H9 (cell line): ENCODE data around the gene EIF4A3. TPM values are rescaled to one million over a fixed set of nuclear protein-coding genes. Genes with fewer than 3 reads are reported as not detected.

Experiments used
- DNase-seq: peaks from one replicate; pipeline ENCODE4 v3.0.0-alpha.2; 2017
- H2AFZ ChIP-seq: one replicate; pipeline ENCODE4 v1.6.1; 2013; ENCODE audit warnings: mild to moderate bottlenecking, low read length, control low read depth, moderate library complexity
- H2AK5ac ChIP-seq: 2 replicates; pipeline ENCODE4 v1.6.1; 2013; ENCODE audit warnings: low read length, control low read depth, mixed read lengths; ENCODE audit not compliant: insufficient read length
- H2BK120ac ChIP-seq: one replicate; pipeline ENCODE4 v1.6.1; 2013; ENCODE audit warnings: low read depth, mild to moderate bottlenecking, low read length, control low read depth, inconsistent platforms; ENCODE audit not compliant: poor library complexity, severe bottlenecking
- H2BK12ac ChIP-seq: 2 replicates; pipeline ENCODE4 v1.6.1; 2013; ENCODE audit warnings: low read length, control low read depth, mixed read lengths, low read depth; ENCODE audit not compliant: insufficient read length
- H2BK15ac ChIP-seq: 2 replicates; pipeline ENCODE4 v1.6.1; 2013; ENCODE audit warnings: low read depth, low read length, control low read depth
- H2BK20ac ChIP-seq: one replicate; pipeline ENCODE4 v1.6.1; 2013; ENCODE audit warnings: low read depth, mild to moderate bottlenecking, low read length, control low read depth, inconsistent platforms; ENCODE audit not compliant: poor library complexity, severe bottlenecking
- H2BK5ac ChIP-seq: 2 replicates; pipeline ENCODE4 v1.6.1; 2013; ENCODE audit warnings: low read length, control low read depth, mixed read lengths; ENCODE audit not compliant: insufficient read length
- H3K14ac ChIP-seq: 2 replicates; pipeline ENCODE4 v1.6.1; 2013; ENCODE audit warnings: low read length, control low read depth; ENCODE audit not compliant: insufficient read depth
- H3K18ac ChIP-seq: 2 replicates; pipeline ENCODE4 v1.6.1; 2013; ENCODE audit warnings: low read depth, mild to moderate bottlenecking, mixed read lengths, low read length, control low read depth; ENCODE audit not compliant: insufficient read length
- H3K23ac ChIP-seq: 2 replicates; pipeline ENCODE4 v1.6.1; 2013; ENCODE audit warnings: low read length, control low read depth, mixed read lengths, low read depth; ENCODE audit not compliant: insufficient read length
- H3K23me2 ChIP-seq: 2 replicates; pipeline ENCODE4 v1.6.1; 2013; ENCODE audit warnings: low read depth, mild to moderate bottlenecking, mixed read lengths, low read length, control low read depth; ENCODE audit not compliant: insufficient read length, poor library complexity, severe bottlenecking
- H3K27ac ChIP-seq: 2 replicates; pipeline ENCODE4 v1.5.1; 2013; ENCODE audit warnings: low read length, control low read depth, mixed read lengths, low read depth; ENCODE audit not compliant: insufficient read length
- H3K27me3 ChIP-seq: 2 replicates; pipeline ENCODE4 v1.6.1; 2013; ENCODE audit warnings: low read length, control low read depth, inconsistent platforms; ENCODE audit not compliant: insufficient read depth
- H3K4ac ChIP-seq: 2 replicates; pipeline ENCODE4 v1.6.1; 2013; ENCODE audit warnings: low read depth, mild to moderate bottlenecking, control low read depth, inconsistent platforms, low read length, moderate library complexity
- H3K4me1 ChIP-seq: 2 replicates; pipeline ENCODE4 v1.6.1; 2013; ENCODE audit warnings: low read length, control low read depth, inconsistent platforms; ENCODE audit not compliant: insufficient read depth
- H3K4me2 ChIP-seq: 2 replicates; pipeline ENCODE4 v1.6.1; 2013; ENCODE audit warnings: low read length, control low read depth, mixed read lengths; ENCODE audit not compliant: insufficient read length, insufficient read depth
- H3K56ac ChIP-seq: 2 replicates; pipeline ENCODE4 v1.6.1; 2013; ENCODE audit warnings: low read depth, mild to moderate bottlenecking, mixed read lengths, low read length, control low read depth; ENCODE audit not compliant: insufficient read length
- H3K79me1 ChIP-seq: 2 replicates; pipeline ENCODE4 v1.6.1; 2013; ENCODE audit warnings: low read depth, mild to moderate bottlenecking, moderate library complexity, low read length, control low read depth, inconsistent platforms; ENCODE audit not compliant: insufficient read depth, poor library complexity, severe bottlenecking
- H3K79me2 ChIP-seq: 2 replicates; pipeline ENCODE4 v1.6.1; 2013; ENCODE audit warnings: low read length, control low read depth, inconsistent platforms; ENCODE audit not compliant: insufficient read depth
- H3K9ac ChIP-seq: 2 replicates; pipeline ENCODE4 v1.6.1; 2013; ENCODE audit warnings: low read length, control low read depth, mixed read lengths; ENCODE audit not compliant: insufficient read length; ENCODE audit errors: extremely low read depth
- H3K9me3 ChIP-seq: one replicate; pipeline ENCODE4 v1.6.1; 2013; ENCODE audit warnings: low read depth, low read length, inconsistent platforms; ENCODE audit not compliant: control insufficient read depth
- H3T11ph ChIP-seq: one replicate; pipeline ENCODE4 v1.6.1; 2013; ENCODE audit warnings: mild to moderate bottlenecking, low read length, control low read depth, inconsistent platforms
- H4K20me1 ChIP-seq: one replicate; pipeline ENCODE4 v1.6.1; 2013; ENCODE audit not compliant: control insufficient read depth, insufficient read length, insufficient read depth
- H4K5ac ChIP-seq: 2 replicates; pipeline ENCODE4 v1.6.1; 2013; ENCODE audit warnings: low read depth, mild to moderate bottlenecking, mixed read lengths, low read length, control low read depth; ENCODE audit not compliant: insufficient read length
- H4K8ac ChIP-seq: replicated peaks from 2 replicates; pipeline ENCODE4 v1.6.1; 2013; ENCODE audit warnings: low read length, control low read depth, mixed read lengths, low read depth; ENCODE audit not compliant: insufficient read length
- H4K91ac ChIP-seq: 2 replicates; pipeline ENCODE4 v1.6.1; 2013; ENCODE audit warnings: low read depth, mild to moderate bottlenecking, moderate library complexity, mixed read lengths, low read length, control low read depth; ENCODE audit not compliant: insufficient read length
- H3K27ac Mint-ChIP-seq, 3 experiments: 2 replicates in 2 of 3; 3 replicates in 1 of 3; pipeline ENCODE4 v1.8.0; 2020 to 2021; ENCODE audit warnings: mixed read lengths in 3 of 3, mild to moderate bottlenecking in 1 of 3, moderate library complexity in 1 of 3
- H3K27me3 Mint-ChIP-seq: 2 replicates; pipeline ENCODE4 v1.8.0; 2021; ENCODE audit warnings: low read depth, mild to moderate bottlenecking, moderate library complexity, mixed read lengths
- H3K36me3 Mint-ChIP-seq, 3 experiments: 2 replicates in 2 of 3; 3 replicates in 1 of 3; pipeline ENCODE4 v1.8.0; 2020 to 2021; ENCODE audit warnings: low read depth in 3 of 3, mixed read lengths in 3 of 3; ENCODE audit not compliant: insufficient read depth in 1 of 3
- H3K4me1 Mint-ChIP-seq, 2 experiments: 2 replicates each; pipeline ENCODE4 v1.8.0; 2020; ENCODE audit warnings: mixed read lengths in 2 of 2
- H3K4me3 Mint-ChIP-seq, 2 experiments: 2 replicates in 1 of 2; 3 replicates in 1 of 2; pipeline ENCODE4 v1.8.0; 2020 to 2021; ENCODE audit warnings: mild to moderate bottlenecking in 2 of 2, mixed read lengths in 2 of 2, moderate library complexity in 1 of 2
- H3K9me3 Mint-ChIP-seq, 2 experiments: 2 replicates in 1 of 2; 3 replicates in 1 of 2; pipeline ENCODE4 v1.8.0; 2020; ENCODE audit warnings: mild to moderate bottlenecking in 2 of 2, mixed read lengths in 2 of 2, moderate library complexity in 1 of 2
- CTCF ChIP-seq: fragments of 200-600 bp; sonication (generic); conservative IDR thresholded peaks from 3 replicates; pipeline ENCODE4 v1.8.0; 2021; ENCODE audit warnings: antibody characterized with exemption, mild to moderate bottlenecking
- WGBS: extraction: QIAGEN DNeasy Blood & Tissue Kit; methylation state at CpG from one replicate; pipeline ENCODE4 v1.1.7; 2013; ENCODE audit warnings: missing lambda C conversion rate, low lambda C conversion rate, mixed read lengths; ENCODE audit not compliant: insufficient read length; ENCODE audit errors: extremely low coverage; 5-methylcytosine and 5-hydroxymethylcytosine counted together
- total RNA-seq: library from RNA; stranded (reverse); gene quantifications from 2 replicates; pipeline ENCODE4 v1.2.1, GENCODE V29; 2021

The EIF4A3 gene
- total RNA-seq, 1 experiment from 2014 or later: 162 TPM

GRCh38 chr17:80106751-80107150, 40.2 kb downstream of the EIF4A3 start:
- Histone ChIP-seq H3K27ac (no peak overlapping the region), H2BK15ac (no peak overlapping the region), H3K4me2 (no peak overlapping the region), H3K27me3 (no peaks in the 10 kb centered on the region; the same call in 1 of the 2 replicates), H4K5ac (no peak overlapping the region), H4K91ac (no peak overlapping the region), H3K56ac (no peak overlapping the region), H3T11ph (no peak overlapping the region), H3K79me1 (no peaks in the 10 kb centered on the region), H2AFZ (no peak overlapping the region), H4K8ac (no peak overlapping the region), H3K14ac (no peak overlapping the region), H4K20me1 (no peaks in the 10 kb centered on the region), H2BK120ac (no peak overlapping the region), H2BK12ac (no peak overlapping the region), H3K79me2 (no peaks in the 10 kb centered on the region), H2BK20ac (no peak overlapping the region), H3K4ac (no peak overlapping the region), H3K23ac (no peak overlapping the region), H3K9ac (no peak overlapping the region), H3K18ac (no peak overlapping the region), H3K23me2 (peaks cover 6% of the 10 kb centered on the region), H2BK5ac (no peak overlapping the region), H3K4me1 (peaks cover 5% of the 10 kb centered on the region; the same call in 1 of the 2 replicates), H2AK5ac (no peak overlapping the region), H3K9me3 (no peaks in the 10 kb centered on the region)
- Mint-ChIP-seq H3K4me3 (no peak overlapping the region), H3K27ac (peak overlapping the region in 1 of 3 experiments; percentile 44; a peak in 1 of 7 replicates), H3K27me3 (no peaks in the 10 kb centered on the region; the same call in 1 of the 2 replicates), H3K36me3 (peaks cover 0 to 7% (median 0%) of the 10 kb centered on the region in 3 experiments; a peak in 3 of 7 replicates), H3K4me1 (peaks cover 21 to 33% of the 10 kb centered on the region in 2 experiments), H3K9me3 (no peaks in the 10 kb centered on the region)
- DNase-seq: no peak
- no CpG with 5 or more reads among the region's 12 CpGs for WGBS
- no peak for TF ChIP-seq CTCF
